Epithelial cell of esophagus (primary cell): ENCODE results near the gene IPO4.

Experiments
- DNase-seq: peaks from one replicate; pipeline ENCODE4 v3.0.0; 2010; ENCODE audit warnings: low read depth
- H3K4me3 ChIP-seq: 2 replicates; pipeline ENCODE4 v1.5.1; 2011; ENCODE audit warnings: mild to moderate bottlenecking, low read length, control low read depth
- TF ChIP-seq, protein P1 (sequence below): IDR thresholded peaks from 2 replicates; pipeline ENCODE4 v1.5.1; 2011; ENCODE audit warnings: low read depth, mild to moderate bottlenecking, low read length, control low read depth, inconsistent platforms; ENCODE audit not compliant: insufficient read depth; ENCODE audit errors: missing control alignments

Gene IPO4

DNA sequence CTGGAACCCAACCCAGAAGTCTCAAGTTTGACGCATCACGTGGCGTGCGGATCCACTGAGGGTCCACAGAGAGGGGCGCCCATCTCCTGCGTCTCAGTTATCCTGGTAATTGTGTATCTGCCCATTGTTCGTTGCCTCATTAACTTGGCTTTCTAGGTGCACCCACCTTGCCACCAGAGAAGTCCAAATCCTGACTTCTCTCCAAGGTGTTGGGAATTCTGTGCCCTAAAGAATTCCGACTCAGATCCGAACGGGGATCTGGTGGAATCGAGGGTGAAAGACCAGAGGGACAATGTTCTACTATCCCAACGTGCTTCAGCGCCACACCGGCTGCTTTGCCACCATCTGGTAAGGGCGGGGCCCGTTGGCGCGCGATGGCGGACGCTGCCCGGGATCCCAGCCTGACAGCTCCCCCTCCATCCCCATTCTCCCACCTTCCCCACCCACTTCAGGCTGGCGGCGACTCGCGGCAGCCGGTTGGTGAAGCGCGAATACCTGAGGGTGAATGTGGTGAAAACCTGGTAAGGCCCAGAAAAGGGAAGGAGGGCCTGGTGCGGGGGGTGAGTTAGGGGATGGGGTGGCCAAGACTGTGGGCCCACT is 16.3 kb downstream of the IPO4 start:
- H3K4me3 ChIP-seq = no peak overlapping the region
- DNase-seq = no peak
- TF ChIP-seq, protein P1, sequence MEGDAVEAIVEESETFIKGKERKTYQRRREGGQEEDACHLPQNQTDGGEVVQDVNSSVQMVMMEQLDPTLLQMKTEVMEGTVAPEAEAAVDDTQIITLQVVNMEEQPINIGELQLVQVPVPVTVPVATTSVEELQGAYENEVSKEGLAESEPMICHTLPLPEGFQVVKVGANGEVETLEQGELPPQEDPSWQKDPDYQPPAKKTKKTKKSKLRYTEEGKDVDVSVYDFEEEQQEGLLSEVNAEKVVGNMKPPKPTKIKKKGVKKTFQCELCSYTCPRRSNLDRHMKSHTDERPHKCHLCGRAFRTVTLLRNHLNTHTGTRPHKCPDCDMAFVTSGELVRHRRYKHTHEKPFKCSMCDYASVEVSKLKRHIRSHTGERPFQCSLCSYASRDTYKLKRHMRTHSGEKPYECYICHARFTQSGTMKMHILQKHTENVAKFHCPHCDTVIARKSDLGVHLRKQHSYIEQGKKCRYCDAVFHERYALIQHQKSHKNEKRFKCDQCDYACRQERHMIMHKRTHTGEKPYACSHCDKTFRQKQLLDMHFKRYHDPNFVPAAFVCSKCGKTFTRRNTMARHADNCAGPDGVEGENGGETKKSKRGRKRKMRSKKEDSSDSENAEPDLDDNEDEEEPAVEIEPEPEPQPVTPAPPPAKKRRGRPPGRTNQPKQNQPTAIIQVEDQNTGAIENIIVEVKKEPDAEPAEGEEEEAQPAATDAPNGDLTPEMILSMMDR = no peak

DNA sequence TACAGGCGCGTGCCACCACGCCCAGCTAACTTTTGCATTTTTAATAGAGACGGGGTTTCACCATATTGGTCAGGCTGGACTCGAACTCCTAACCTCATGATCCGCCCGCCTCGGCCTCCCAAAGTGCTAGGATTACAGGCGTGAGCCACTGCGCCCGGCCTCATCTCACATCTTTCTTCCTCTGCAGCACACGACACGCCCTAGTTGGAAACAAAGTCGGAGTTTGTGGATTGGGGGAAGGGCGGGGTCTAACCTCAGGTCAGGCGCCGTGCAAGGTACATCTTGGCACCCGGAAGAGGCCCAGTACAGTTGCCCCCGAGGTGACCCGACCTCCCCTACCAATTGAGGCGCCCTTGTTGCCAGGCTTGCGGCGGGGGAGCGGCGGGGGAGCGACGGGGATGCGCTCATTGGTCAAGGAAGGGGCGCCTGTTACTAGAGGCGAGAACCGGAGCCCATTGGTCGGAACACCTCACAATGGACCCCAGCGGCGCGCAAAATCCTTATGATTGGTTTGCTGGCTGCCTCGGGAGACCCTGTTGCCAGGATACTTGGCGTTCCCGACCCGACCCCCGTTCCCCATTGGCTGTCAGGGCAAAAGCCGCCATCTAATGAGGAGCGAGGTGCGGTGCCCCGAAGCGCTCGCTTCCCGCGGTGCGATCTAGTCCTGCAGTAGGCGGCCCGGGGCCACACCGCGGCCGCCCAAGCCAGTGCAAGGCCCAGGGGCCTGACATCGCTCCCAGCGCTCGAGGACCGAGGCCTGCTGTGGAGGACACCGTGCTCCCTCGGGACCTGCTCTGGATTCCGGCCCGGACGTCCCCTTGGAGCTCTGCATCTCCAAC is 17.0 kb downstream of the IPO4 start, which contains the start of gene REC8:
Gene REC8, plus strand, starts transcription at position 659 of the 839 bp plus-strand sequence. CDS start 473 bp downstream, outside the sequence.
- H3K4me3 ChIP-seq = no peak within 1 kb of the TSS
- TF ChIP-seq, protein P1 = no peak
- DNase-seq = peak; percentile 66

DNA sequence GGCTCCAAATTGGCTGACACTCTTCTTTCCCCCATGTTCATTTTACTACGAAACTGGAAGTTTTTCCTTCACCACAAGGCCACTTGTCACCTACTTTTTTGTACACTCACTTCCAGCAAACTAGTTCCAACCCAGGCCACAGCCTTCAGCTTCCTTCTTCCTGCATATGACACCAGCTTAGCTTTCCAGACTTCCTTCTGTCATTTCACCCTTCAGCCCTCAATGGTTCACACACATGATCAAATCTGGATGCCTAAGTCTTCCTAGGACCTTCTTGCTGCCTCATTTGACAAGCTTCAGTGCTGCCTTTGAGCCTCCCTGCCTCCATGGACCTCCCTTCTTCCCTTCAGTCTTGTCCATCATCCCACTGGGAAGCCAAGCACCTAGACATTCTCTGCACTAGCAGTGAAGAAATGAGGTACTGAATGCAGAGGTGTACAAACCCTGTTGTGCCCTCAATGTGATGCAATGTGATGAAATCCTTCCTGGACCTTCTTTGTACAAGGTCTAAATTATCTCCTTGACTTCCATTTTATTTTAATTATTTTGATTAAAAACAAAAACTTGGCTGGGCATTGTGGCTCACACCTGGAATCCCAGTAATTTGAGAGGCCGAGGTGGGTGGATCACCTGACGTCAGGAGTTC is 21.0 kb downstream of the IPO4 start:
- TF ChIP-seq, protein P1 = no peak
- no peak for DNase-seq
- H3K4me3 ChIP-seq = no peak overlapping the region

DNA sequence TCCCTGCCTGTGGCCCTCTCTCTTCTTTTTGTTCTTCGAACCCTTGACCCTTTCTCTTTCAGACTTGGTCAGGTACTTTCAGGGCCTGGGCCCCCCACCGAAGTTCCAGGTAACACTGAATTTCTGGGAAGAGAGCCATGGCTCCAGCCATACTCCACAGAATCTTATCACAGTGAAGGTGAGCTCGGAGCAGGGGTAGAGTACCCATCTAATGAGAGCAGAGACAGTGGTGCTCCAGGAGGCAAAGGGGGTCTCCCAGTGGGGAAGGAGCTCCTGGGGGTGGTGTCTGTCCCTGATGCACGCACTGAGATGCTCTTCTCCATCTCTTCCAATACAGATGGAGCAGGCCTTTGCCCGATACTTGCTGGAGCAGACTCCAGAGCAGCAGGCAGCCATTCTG is 22.8 kb downstream of the IPO4 start:
- TF ChIP-seq, protein P1 = no peak
- DNase-seq = no peak
- H3K4me3 ChIP-seq = no peak overlapping the region

DNA sequence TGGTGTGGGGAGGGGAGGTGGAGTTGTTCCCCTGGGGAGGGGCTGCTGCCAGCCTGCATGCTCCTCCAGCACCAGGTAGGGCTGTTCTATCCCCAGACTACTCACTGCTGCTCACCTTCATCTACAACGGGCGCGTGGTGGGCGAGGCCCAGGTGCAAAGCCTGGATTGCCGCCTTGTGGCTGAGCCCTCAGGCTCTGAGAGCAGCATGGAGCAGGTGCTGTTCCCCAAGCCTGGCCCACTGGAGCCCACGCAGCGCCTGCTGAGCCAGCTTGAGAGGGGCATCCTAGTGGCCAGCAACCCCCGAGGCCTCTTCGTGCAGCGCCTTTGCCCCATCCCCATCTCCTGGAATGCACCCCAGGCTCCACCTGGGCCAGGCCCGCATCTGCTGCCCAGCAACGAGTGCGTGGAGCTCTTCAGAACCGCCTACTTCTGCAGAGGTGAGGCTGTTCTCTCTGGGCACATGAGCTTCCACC is 24.1 kb downstream of the IPO4 start:
- H3K4me3 ChIP-seq = no peak overlapping the region
- TF ChIP-seq, protein P1 = no peak
- DNase-seq = no peak

DNA sequence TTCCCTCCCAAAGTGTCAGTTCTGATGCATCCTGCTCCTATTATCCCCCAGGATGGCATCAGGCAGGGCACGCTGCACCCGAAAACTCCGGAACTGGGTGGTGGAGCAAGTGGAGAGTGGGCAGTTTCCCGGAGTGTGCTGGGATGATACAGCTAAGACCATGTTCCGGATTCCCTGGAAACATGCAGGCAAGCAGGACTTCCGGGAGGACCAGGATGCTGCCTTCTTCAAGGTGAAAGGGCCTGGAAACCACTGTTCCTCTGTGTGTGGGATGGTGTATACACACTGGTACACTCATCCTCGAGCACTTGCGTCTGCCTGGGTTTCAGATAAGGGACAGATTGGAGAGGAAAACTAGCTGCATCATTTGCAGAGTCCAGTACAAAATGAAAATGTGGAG is 26.5 kb downstream of the IPO4 start:
- TF ChIP-seq, protein P1 = no peak
- no peak for DNase-seq

More for the DNA sequence above, 26.5 kb downstream of the IPO4 start:
- peak overlapping the region; percentile 57 for H3K4me3 ChIP-seq
